ENCODE data around the gene TYRO3. TPM values are rescaled to one million over a fixed set of nuclear protein-coding genes. Genes with fewer than 3 reads are reported as not detected.
"Not testable (repeated sequence)": the region's sequence is repeated elsewhere in the genome, so short reads cannot be mapped to it uniquely, and the experiment has no call there.

TYRO3 gene
- total and polyA plus RNA-seq, 4 experiments from 2014 or later = 0.11 to 0.36 (median 0.17) TPM; not detected in 1

DNA sequence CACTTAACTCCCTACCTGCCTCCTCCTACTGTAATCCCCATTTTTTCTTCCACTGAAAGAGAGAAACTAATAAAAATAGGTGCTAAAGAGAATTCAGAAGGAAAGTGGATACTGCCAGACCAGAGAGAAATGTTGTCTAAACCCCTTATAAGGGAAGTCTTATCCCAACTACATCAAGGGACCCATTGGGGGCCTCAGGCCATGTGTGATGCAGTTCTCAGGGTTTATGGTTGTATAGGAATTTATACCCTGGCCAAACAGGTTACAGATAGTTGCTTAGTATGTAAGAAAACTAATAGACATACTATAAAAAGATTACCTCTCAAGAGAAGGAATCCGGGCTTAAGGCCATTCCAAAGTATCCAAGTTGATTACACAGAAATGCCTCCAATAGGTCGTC is 30.6 kb downstream of the TYRO3 start:
- H3K27ac ChIP-seq (ENCODE audit: low read depth, low read length); H3K9me3 Mint-ChIP-seq; H3K27me3 ChIP-seq (ENCODE audit: insufficient read depth, low read length); H3K36me3 Mint-ChIP-seq; H3K36me3 ChIP-seq (ENCODE audit: insufficient read depth, low read length); DNase-seq; intact Hi-C loops (cut with micrococcal nuclease); H3K4me3 ChIP-seq (ENCODE audit: low read length in 2 of 2); H3K27ac Mint-ChIP-seq; H3K4me1 Mint-ChIP-seq; H3K4me3 Mint-ChIP-seq; H3K9me3 ChIP-seq (ENCODE audit: control insufficient read depth in 1 of 2, low read length in 2 of 2); H3K4me1 ChIP-seq (ENCODE audit: insufficient read depth, low read length); POLR2A ChIA-PET (ENCODE audit: partially characterized antibody): not testable (repeated sequence)
- peaks cover 11 to 27% of the 10 kb centered on the region in 2 donors for H3K27me3 Mint-ChIP-seq
- CTCF ChIA-PET (ENCODE audit: partially characterized antibody) = interaction anchor here (2.0 kb wide), 1 partner anchor 14 kb away, joined by 9 read pairs; no protein-coding TSS in a partner anchor

GRCh38 chr15:41591217-41591616 is 32.2 kb downstream of the TYRO3 start:
- DNase-seq; H3K36me3 Mint-ChIP-seq; H3K27me3 ChIP-seq (ENCODE audit: insufficient read depth, low read length); H3K4me3 Mint-ChIP-seq; H3K27ac ChIP-seq (ENCODE audit: low read depth, low read length); H3K4me1 ChIP-seq (ENCODE audit: insufficient read depth, low read length); H3K4me3 ChIP-seq (ENCODE audit: low read length in 2 of 2); H3K4me1 Mint-ChIP-seq; H3K36me3 ChIP-seq (ENCODE audit: insufficient read depth, low read length); POLR2A ChIA-PET (ENCODE audit: partially characterized antibody); intact Hi-C loops (cut with micrococcal nuclease); H3K9me3 ChIP-seq (ENCODE audit: control insufficient read depth in 1 of 2, low read length in 2 of 2); H3K27ac Mint-ChIP-seq; H3K9me3 Mint-ChIP-seq: not testable (repeated sequence)
- CTCF ChIA-PET (ENCODE audit: partially characterized antibody) = interaction anchor here (1.3 to 2.0 kb wide), 2 partner anchors 13 to 33 kb away, joined by 3 to 9 read pairs; no protein-coding TSS in a partner anchor
- peaks cover 4 to 19% of the 10 kb centered on the region in 2 donors for H3K27me3 Mint-ChIP-seq

GRCh38 chr15:41592718-41593117 is 33.7 kb downstream of the TYRO3 start:
- H3K36me3 Mint-ChIP-seq; H3K27ac ChIP-seq (ENCODE audit: low read depth, low read length); H3K4me3 ChIP-seq (ENCODE audit: low read length in 2 of 2); H3K27ac Mint-ChIP-seq; H3K4me1 Mint-ChIP-seq; DNase-seq; H3K36me3 ChIP-seq (ENCODE audit: insufficient read depth, low read length); H3K27me3 ChIP-seq (ENCODE audit: insufficient read depth, low read length); H3K4me1 ChIP-seq (ENCODE audit: insufficient read depth, low read length); H3K9me3 ChIP-seq (ENCODE audit: control insufficient read depth in 1 of 2, low read length in 2 of 2); H3K9me3 Mint-ChIP-seq; H3K4me3 Mint-ChIP-seq; intact Hi-C loops (cut with micrococcal nuclease); CTCF ChIA-PET (ENCODE audit: partially characterized antibody); POLR2A ChIA-PET (ENCODE audit: partially characterized antibody): not testable (repeated sequence)
- peaks cover 3 to 11% of the 10 kb centered on the region in 2 donors for H3K27me3 Mint-ChIP-seq

DNA sequence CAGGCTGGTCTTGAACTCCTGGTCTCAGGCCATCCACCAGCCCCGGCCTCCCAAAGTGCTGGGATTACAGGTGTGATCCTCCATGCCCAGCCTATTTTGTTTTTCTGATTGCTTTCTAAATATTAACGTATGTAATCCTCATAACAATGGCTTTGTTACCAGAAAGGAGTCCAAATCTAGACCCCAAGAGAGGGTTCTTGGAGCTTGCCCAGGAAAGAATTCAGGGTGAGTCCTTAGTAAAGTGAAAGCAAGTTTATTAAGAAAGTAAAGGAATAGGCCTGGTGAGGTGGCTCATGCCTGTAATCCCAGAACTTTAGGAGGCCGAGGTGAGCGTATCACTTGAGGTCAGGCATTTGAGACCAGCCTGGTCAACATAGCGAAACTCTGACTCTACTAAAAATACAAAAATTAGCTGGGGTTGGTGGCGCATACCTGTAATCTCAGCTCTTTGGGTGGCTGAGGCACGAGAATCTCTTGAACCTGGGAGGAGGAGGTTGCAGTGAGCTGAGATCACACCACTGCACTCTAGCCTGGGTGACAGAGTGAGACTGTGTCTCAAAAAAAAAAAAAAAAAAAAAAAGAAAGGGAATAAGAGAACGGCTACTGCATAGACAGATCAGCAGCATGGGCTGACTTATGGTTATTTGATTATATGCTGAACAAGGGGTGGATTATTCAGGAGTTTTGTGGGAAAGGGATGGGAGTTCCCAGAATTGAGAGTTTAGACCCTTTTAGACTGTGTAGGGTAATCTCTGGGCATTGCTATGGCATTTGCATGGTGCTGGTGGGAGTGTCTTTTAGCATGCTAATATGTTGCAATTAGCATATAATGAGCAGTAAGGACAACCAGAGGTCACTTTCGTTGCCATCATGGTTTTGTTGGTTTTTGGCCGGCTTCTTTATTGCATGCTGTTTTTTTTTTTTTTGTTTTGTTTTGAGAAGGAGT is 36.1 kb downstream of the TYRO3 start:
- no peaks in the 10 kb centered on the region for H3K36me3 Mint-ChIP-seq
- H3K4me1 Mint-ChIP-seq = no peaks in the 10 kb centered on the region
- Histone ChIP-seq H3K4me1 (ENCODE audit: insufficient read depth, low read length) (no peaks in the 10 kb centered on the region), H3K27ac (ENCODE audit: low read depth, low read length) (no peak overlapping the region), H3K4me3 (ENCODE audit: low read length in 2 of 2) (no peak overlapping the region), H3K27me3 (ENCODE audit: insufficient read depth, low read length) (no peaks in the 10 kb centered on the region), H3K9me3 (ENCODE audit: control insufficient read depth in 1 of 2, low read length in 2 of 2) (no peaks in the 10 kb centered on the region), H3K36me3 (ENCODE audit: insufficient read depth, low read length) (no peaks in the 10 kb centered on the region)
- intact Hi-C loops (cut with micrococcal nuclease) = no loop called here
- H3K27me3 Mint-ChIP-seq = peaks cover 3 to 11% of the 10 kb centered on the region in 2 donors
- CTCF ChIA-PET (ENCODE audit: partially characterized antibody) = interaction anchor here (2.2 kb wide), 1 partner anchor 8 kb away, joined by 16 read pairs; no protein-coding TSS in a partner anchor
- DNase-seq = no peak
- no peak overlapping the region for H3K4me3 Mint-ChIP-seq
- no peaks in the 10 kb centered on the region for H3K9me3 Mint-ChIP-seq
- POLR2A ChIA-PET (ENCODE audit: partially characterized antibody) = no interaction called here
- H3K27ac Mint-ChIP-seq = no peak overlapping the region

DNA sequence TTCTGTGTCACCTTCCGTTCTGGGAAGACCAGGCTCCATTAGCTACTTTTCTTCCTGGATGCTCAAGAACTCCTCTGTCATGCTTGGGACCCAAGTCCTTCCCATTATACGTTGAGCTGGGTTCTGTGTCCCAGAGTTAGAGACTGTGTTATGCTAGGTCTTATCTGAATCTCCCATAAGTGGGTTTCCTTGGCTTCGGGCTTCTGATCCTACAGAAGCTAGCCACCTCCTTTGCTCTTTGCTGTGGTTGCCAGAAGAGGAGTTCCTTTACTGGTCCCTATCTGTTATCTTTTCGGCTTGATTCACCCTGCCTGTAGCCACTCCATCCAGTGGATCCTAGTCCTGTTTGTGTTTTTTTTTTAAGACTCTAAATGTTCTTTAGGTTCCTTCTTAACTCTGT is 38.0 kb downstream of the TYRO3 start:
- H3K27ac Mint-ChIP-seq = peak overlapping the region in 1 of 7 donors; percentile 25
- Histone ChIP-seq H3K27ac (ENCODE audit: low read depth, low read length) (no peak overlapping the region), H3K27me3 (ENCODE audit: insufficient read depth, low read length) (no peaks in the 10 kb centered on the region), H3K4me3 (ENCODE audit: low read length in 2 of 2) (no peak overlapping the region), H3K4me1 (ENCODE audit: insufficient read depth, low read length) (no peaks in the 10 kb centered on the region), H3K36me3 (ENCODE audit: insufficient read depth, low read length) (no peaks in the 10 kb centered on the region), H3K9me3 (ENCODE audit: control insufficient read depth in 1 of 2, low read length in 2 of 2) (no peaks in the 10 kb centered on the region)
- H3K9me3 Mint-ChIP-seq = no peaks in the 10 kb centered on the region
- H3K4me1 Mint-ChIP-seq = no peaks in the 10 kb centered on the region
- no peak overlapping the region for H3K4me3 Mint-ChIP-seq
- intact Hi-C loops (cut with micrococcal nuclease) = no loop called here
- DNase-seq = no peak
- H3K36me3 Mint-ChIP-seq = no peaks in the 10 kb centered on the region
- ChIA-PET POLR2A (ENCODE audit: partially characterized antibody) (no interaction called here), CTCF (ENCODE audit: partially characterized antibody) (no interaction called here)
- H3K27me3 Mint-ChIP-seq = peaks cover 5 to 13% of the 10 kb centered on the region in 2 donors

DNA sequence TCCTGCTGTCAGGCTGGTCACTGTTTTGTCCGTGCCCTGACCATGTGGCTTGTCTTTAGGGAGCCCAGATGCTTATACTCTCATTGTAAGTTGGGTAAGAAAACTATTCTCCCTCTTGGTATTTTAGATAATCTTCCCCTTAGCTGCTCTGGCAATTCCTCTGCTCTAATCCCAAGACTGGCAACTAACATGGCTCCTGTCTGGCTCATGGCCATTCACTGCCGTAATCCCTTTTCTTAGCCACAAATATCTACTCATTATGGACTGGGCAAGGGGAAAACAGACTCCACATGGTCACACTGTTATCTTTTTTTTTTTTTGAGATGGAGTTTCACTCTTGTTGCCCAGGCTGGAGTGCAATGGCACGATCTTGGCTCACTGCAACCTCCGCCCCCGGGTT is 38.8 kb downstream of the TYRO3 start:
- CTCF ChIA-PET (ENCODE audit: partially characterized antibody) = no interaction called here
- Histone ChIP-seq H3K36me3 (ENCODE audit: insufficient read depth, low read length) (no peaks in the 10 kb centered on the region), H3K9me3 (ENCODE audit: control insufficient read depth in 1 of 2, low read length in 2 of 2) (no peaks in the 10 kb centered on the region), H3K4me1 (ENCODE audit: insufficient read depth, low read length) (no peaks in the 10 kb centered on the region), H3K27me3 (ENCODE audit: insufficient read depth, low read length) (no peaks in the 10 kb centered on the region), H3K4me3 (ENCODE audit: low read length in 2 of 2) (no peak overlapping the region), H3K27ac (ENCODE audit: low read depth, low read length) (no peak overlapping the region)
- no peak overlapping the region for H3K27ac Mint-ChIP-seq
- no peak for DNase-seq
- no peaks in the 10 kb centered on the region for H3K9me3 Mint-ChIP-seq
- H3K27me3 Mint-ChIP-seq = peaks cover 6 to 9% of the 10 kb centered on the region in 2 donors
- intact Hi-C loops (cut with micrococcal nuclease) = no loop called here
- H3K4me1 Mint-ChIP-seq = no peaks in the 10 kb centered on the region
- no peak overlapping the region for H3K4me3 Mint-ChIP-seq
- no peaks in the 10 kb centered on the region for H3K36me3 Mint-ChIP-seq
- POLR2A ChIA-PET (ENCODE audit: partially characterized antibody) = no interaction called here

DNA sequence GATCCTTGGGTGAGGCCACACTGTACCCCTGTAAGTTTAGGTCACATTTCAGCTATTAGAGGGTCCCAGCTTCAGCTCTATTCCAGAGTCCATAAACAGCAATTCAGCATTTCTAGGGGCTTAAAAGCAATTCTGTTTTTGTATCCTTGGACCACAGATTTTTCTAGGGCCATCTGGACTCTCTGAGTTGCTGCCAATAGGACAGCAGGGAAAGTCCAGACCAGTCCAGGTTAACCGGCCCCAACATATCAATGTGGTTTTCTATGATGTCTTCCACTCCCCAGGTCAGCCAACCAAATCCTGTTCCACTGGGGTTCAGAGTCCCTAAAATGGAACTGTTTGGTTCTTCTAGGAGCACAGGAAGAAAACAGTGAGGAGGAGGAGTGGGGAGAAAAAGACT is 40.0 kb downstream of the TYRO3 start:
- ChIA-PET POLR2A (ENCODE audit: partially characterized antibody) (no interaction called here), CTCF (ENCODE audit: partially characterized antibody) (no interaction called here)
- Mint-ChIP-seq H3K27me3 (peaks cover 9 to 10% of the 10 kb centered on the region in 2 donors), H3K36me3 (no peaks in the 10 kb centered on the region), H3K4me1 (peaks cover 3 to 5% (median 4%) of the 10 kb centered on the region in 4 donors), H3K27ac (no peak overlapping the region), H3K9me3 (no peaks in the 10 kb centered on the region), H3K4me3 (no peak overlapping the region)
- H3K9me3 ChIP-seq (ENCODE audit: control insufficient read depth in 1 of 2, low read length in 2 of 2) = no peaks in the 10 kb centered on the region
- H3K4me1 ChIP-seq (ENCODE audit: insufficient read depth, low read length) = peaks cover 2% of the 10 kb centered on the region
- no peak overlapping the region for H3K27ac ChIP-seq (ENCODE audit: low read depth, low read length)
- H3K36me3 ChIP-seq (ENCODE audit: insufficient read depth, low read length) = no peaks in the 10 kb centered on the region
- intact Hi-C loops (cut with micrococcal nuclease) = no loop called here
- peaks cover 3% of the 10 kb centered on the region for H3K27me3 ChIP-seq (ENCODE audit: insufficient read depth, low read length)
- H3K4me3 ChIP-seq (ENCODE audit: low read length in 2 of 2) = no peak overlapping the region
- DNase-seq = no peak

Data from CD4-positive, alpha-beta memory T cell (primary cell).